HepG2 (cell line): Measurements from ENCODE around the gene TMEM33. TPM values are rescaled to one million over a fixed set of nuclear protein-coding genes. Genes with fewer than 3 reads are reported as not detected.

ENCODE experiments used
- AKNA ChIP-seq: sonication (generic); formaldehyde crosslinking; IDR thresholded peaks from 2 replicates; pipeline ENCODE4 v1.4.0; 2020; ENCODE audit warnings: missing genetic modification reagents, borderline replicate concordance
- ARID4A ChIP-seq: sonication (generic); formaldehyde crosslinking; IDR thresholded peaks from 2 replicates; pipeline ENCODE4 v1.5.0; 2020; ENCODE audit warnings: mild to moderate bottlenecking, missing genetic modification reagents, borderline replicate concordance
- CHD4 ChIP-seq: fragments of 200-600 bp; sonication (generic); IDR thresholded peaks from 2 replicates; pipeline ENCODE4 v1.7.0; 2017; ENCODE audit warnings: mild to moderate bottlenecking, low read length, borderline replicate concordance
- MED13 ChIP-seq: sonication (generic); formaldehyde crosslinking; IDR thresholded peaks from 2 replicates; pipeline ENCODE4 v1.5.0; 2020; ENCODE audit warnings: missing genetic modification reagents
- ZBED4 ChIP-seq: sonication (generic); formaldehyde crosslinking; IDR thresholded peaks from 2 replicates; pipeline ENCODE4 v1.4.0; 2020; ENCODE audit warnings: missing genetic modification reagents, borderline replicate concordance
- ZFX ChIP-seq: sonication (generic); formaldehyde crosslinking; IDR thresholded peaks from 2 replicates; pipeline ENCODE4 v1.4.0; 2020; ENCODE audit warnings: mild to moderate bottlenecking, low read depth, missing genetic modification reagents, moderate library complexity
- ZNF205 ChIP-seq: IDR thresholded peaks from 2 replicates; pipeline ENCODE4 v1.6.1; 2018; ENCODE audit warnings: missing biosample characterization, missing genetic modification reagents
- ZNF264 ChIP-seq: sonication (generic); formaldehyde crosslinking; IDR thresholded peaks from 2 replicates; pipeline ENCODE4 v1.4.0; 2020; ENCODE audit warnings: missing genetic modification reagents
- ZNF503 ChIP-seq: sonication (generic); formaldehyde crosslinking; IDR thresholded peaks from 2 replicates; pipeline ENCODE4 v1.4.0; 2020; ENCODE audit warnings: missing genetic modification reagents
- ZNF530 ChIP-seq: sonication (generic); formaldehyde crosslinking; IDR thresholded peaks from 2 replicates; pipeline ENCODE4 v1.5.0; 2020; ENCODE audit warnings: low read depth, mild to moderate bottlenecking, missing genetic modification reagents
- polyA plus RNA-seq, 8 experiments: library from polyadenylated mRNA; depleted of rRNA in 3 of 8; stranded (reverse) in 7 of 8; unstranded in 1 of 8; fragments of >200 nt; fragmentation: Illumina TruSeq in 4 of 8; extraction: Trizol in 4 of 8; gene quantifications; 2 replicates each; pipeline versions ENCODE4 v1.2.1 to v1.2.3, GENCODE V29; 2011 to 2016; ENCODE audit warnings: low read depth in 4 of 8, missing spikeins in 1 of 8, mixed read lengths in 1 of 8; ENCODE audit not compliant: insufficient read depth in 1 of 8
- total RNA-seq, 5 experiments: library from RNA; depleted of rRNA; stranded (reverse); fragments of >200 nt; fragmentation: Illumina TruSeq; extraction: Trizol; gene quantifications; 2 replicates each; pipeline ENCODE4 v1.2.3, GENCODE V29; 2016; ENCODE audit warnings: low read depth in 1 of 5

Gene TMEM33
- total and polyA plus RNA-seq, 2 of the 13 experiments (the other 11 are each of a cell fraction or from before 2014, with no cell fraction given), result 36.1 to 66.6 TPM

GRCh38 chr4:41934514-41934900, 722 bp upstream of the TMEM33 start (continued):
- TF ChIP-seq ZBED4 (CRISPR knock-in tag) (0 out of 2 replicates have a peak, but pooled peaks have one; percentile 4), ZFX (CRISPR knock-in tag) (peak; percentile 58), ZNF503 (0 out of 2 replicates have a peak, but pooled peaks have one; percentile 17), MED13 (0 out of 2 replicates have a peak, but pooled peaks have one; percentile 17), ZNF530 (CRISPR knock-in tag) (no peak), ZNF264 (CRISPR knock-in tag) (0 out of 2 replicates have a peak, but pooled peaks have one; percentile 31), ZNF205 (no peak), ARID4A (CRISPR knock-in tag) (no peak), CHD4 (peak; percentile 65; the same call in 1 of the 2 replicates), AKNA (CRISPR knock-in tag) (peak; percentile 18; the same call in 1 of the 2 replicates)
